ENCODE measurements around the gene C5orf34.
"Not testable (repeated sequence)": the region's sequence is repeated elsewhere in the genome, so short reads cannot be mapped to it uniquely, and the experiment has no call there.

Gene C5orf34, protein sequence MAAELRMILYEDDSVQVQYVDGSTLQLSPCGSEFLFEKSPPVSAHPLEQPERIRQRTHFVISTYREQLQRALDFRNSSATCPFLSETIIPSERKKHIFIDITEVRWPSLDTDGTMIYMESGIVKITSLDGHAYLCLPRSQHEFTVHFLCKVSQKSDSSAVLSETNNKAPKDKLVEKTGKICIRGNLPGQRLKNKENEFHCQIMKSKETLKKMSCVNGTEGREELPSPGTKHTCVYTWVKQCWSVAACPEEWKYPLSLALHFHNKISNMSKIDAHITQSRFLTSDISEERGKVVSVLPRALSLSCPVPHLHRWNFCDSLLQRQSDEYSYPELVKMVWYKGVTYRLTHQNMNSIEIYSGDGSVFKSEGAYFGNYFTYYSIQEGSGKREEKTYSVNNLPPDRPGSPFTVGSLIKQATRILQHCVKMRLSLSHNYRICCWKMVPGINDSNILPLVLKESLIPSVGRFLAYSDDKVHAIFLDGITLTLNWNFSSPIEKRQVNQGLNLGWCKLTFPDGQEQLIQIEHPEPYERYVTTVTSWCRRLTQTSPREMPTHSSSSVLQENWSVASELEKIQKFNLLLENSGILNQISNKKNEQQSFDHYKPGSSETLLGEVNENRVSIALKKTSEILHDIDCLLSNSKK

GRCh38 chr5:43514816-43515677 lies at the start of gene C5orf34:
Gene C5orf34, minus strand, starts transcription at chr5:43515148. Its CDS starts 5,809 bp downstream, at chr5:43509339.
- DNase-seq, result peak; percentile 98

DNA sequence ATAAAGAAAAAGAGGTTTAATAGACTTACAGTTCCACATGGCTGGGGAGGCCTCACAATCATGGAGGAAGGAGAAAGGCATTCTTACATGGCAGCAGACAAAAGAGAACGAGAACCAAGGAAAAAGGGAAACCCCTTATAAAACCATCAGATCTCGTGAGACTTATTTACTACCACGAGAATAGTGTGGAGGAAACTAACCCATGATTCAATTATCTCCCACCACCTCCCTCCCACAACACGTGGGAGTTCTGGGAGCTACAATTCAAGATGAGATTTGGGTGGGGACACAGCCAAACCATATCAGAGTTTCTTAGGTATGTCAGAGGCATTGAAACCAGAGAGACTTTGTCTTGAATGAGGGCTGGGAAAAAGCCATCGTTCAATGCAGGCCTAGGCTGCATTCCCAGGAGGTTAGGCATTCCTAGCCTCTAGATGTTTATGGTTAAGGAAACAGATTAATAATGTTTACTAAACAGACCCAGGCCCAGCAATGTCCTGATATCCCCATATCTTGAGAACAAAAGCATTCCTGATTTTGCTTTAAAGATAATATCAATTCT lies 49.4 kb upstream of the C5orf34 start:
- DNase-seq, result no peak

DNA sequence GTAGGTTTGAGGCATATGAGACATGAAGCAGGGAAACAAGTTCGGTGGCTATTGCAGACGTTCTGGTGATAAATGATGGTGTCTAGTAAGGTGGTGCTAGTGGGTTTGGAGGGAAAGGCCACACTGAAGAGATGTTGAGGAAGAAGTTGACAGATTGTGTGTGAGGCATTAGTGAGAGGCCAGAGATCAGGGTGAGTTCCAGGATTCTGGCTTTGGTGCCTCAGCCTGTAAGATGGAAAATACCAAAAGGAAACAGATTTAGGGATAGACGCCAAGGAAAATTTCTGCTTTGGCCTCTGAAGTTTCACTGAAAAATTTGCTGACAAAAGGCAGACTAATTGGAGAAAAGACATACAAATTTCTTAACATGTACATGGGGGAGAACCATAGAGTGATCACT lies 48.4 kb upstream of the C5orf34 start:
- no peak for DNase-seq

DNA sequence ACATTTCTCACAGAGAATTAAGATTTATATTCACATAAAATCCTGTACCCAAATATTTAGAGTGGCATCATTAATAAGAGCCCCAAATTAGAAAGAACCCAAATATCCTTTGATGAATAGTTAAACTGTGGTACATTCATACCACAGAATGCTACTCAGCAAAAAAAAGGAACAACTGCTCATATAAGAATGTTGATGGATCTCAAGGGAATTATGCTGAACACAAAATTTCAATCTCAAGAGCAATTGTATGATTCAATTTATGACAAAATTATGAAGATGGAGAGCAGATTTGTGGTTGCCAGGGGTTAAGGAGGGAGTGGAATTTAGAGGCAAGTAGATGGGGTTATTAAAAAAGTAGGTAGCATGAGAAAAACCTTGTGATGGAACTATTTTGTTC lies 46.4 kb upstream of the C5orf34 start:
- no peak for DNase-seq

GRCh38 chr5:43560128-43560527 lies 45.2 kb upstream of the C5orf34 start:
- DNase-seq, result no peak

- DNase-seq, result peak; percentile 92
These were observed 42.1 kb upstream of the C5orf34 start, which contains the start of gene PAIP1 for GRCh38 chr5:43556857-43557542. Gene PAIP1, minus strand, starts transcription at chr5:43557077. Its CDS starts 231 bp downstream, at chr5:43556846.

DNA sequence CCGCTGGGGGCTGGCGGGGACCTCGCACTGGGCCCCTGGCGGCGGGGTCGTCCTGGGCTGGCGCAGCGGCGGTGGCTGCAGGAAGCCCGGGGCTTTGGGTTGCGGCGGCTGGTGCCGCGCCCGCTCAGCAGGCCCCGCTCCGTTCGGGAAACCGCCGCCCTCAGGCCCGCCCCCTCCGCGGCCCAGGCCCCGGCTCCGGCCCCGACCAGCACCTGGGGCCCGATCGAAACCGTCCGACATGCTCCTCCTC lies 41.6 kb upstream of the C5orf34 start:
- not testable (repeated sequence) for DNase-seq

- DNase-seq, result peak; percentile 65
These were observed 41.1 kb upstream of the C5orf34 start for GRCh38 chr5:43555895-43556606.

DNA sequence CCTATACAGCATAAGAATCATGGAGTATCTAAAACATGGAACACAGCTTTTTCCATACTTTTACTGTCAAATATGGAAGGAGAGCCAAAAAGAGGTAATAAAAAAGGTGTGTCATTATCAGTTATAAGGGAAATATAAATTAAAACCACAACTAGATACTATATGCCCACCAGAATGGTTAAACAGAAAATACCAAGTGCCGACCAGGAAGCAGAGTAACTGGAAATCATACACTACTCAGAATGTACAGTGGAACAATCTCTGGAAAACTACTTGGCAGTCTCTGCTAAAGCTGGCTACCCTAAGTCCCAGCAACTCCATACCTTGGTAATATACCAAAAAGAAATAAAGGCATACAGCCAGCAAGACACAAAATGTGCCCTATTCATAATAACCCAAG lies 39.5 kb upstream of the C5orf34 start:
- DNase-seq, result no peak

- no peak for DNase-seq
These were observed 38.4 kb upstream of the C5orf34 start for GRCh38 chr5:43553381-43553780.

DNA sequence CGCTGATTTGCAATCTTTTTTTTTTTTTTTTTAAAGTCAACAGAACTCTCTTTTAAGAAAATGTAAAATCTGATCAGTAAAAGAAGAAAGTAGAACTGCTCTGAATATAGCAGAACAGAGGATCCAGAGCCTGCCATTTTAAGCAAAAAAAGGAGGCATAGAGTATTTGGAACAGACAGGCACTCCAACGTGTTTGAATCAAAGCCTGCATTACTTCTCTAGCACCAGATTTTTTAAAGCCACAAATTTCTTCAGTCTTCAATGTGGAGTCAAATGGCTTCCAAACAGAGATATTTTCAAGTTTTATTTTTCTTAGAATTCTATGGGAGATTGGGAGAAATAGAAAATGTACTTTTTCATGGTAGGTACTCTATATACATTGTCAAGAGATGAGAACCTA lies 36.8 kb upstream of the C5orf34 start:
- DNase-seq, result no peak

- DNase-seq, result not testable (repeated sequence)
These were observed 34.3 kb upstream of the C5orf34 start for GRCh38 chr5:43549272-43549671.

DNA sequence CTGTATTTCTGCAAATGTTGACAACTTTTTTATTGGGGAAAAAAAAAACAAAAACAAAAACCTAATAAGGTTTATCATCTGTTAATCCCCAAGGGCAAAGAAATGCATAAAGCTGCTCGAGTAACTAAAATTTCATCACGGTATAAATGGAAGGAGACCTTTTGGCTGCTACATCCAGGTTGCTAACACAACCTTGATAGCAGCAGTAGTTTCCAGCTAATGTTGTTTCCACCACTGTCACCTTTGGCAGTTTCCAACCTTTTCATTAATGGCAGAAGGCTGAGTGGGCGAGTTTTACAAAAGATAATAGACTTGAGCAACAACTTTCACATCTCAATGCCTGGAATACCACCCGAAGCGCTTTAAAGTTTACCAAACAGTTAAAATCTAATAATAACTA lies 33.4 kb upstream of the C5orf34 start:
- DNase-seq, result no peak

GRCh38 chr5:43547532-43547931 lies 32.6 kb upstream of the C5orf34 start:
- DNase-seq, result no peak

DNA sequence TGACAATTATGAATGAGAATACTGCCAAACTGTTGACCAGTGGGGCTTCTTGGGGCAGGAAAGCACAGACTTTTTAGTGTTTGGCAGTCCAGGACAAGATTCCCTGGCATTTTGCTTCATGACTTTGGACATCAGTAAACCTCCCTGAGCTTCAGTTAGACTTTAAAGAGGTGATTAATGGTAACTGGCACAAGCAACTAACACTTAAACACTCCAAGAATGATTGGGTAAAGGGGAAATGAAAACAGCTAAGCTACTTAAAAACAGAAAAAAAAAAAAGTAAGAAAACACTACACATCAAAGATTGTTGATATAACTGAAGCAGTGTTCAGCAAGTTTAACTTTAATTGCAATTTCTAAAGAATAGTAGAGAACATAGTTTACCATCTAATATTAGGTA lies 28.5 kb upstream of the C5orf34 start:
- no peak for DNase-seq

- DNase-seq, result no peak
These were observed 25.8 kb upstream of the C5orf34 start for GRCh38 chr5:43540746-43541145.

- no peak for DNase-seq
These were observed 22.0 kb upstream of the C5orf34 start for GRCh38 chr5:43536972-43537371.

DNA sequence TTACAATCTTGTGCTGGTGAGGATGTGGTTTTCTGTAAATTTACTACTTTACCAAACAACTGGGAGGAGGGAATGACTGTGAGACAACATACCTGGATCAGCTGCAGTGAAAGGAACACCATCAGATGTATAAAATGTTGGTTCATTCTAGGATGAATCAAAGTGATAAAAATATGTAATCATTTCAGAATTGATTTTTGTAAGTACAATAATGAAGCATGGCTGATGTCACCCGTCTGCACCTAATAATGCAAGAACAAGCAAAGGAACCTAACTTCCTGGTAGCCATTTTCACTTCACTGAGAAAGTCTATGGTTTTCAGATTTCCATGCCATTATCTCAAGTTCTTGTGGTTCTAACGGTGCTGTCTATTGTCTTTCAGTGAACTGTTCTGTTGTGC lies 18.7 kb upstream of the C5orf34 start:
- no peak for DNase-seq

- no peak for DNase-seq
These were observed 15.7 kb upstream of the C5orf34 start for GRCh38 chr5:43530648-43531047.

DNA sequence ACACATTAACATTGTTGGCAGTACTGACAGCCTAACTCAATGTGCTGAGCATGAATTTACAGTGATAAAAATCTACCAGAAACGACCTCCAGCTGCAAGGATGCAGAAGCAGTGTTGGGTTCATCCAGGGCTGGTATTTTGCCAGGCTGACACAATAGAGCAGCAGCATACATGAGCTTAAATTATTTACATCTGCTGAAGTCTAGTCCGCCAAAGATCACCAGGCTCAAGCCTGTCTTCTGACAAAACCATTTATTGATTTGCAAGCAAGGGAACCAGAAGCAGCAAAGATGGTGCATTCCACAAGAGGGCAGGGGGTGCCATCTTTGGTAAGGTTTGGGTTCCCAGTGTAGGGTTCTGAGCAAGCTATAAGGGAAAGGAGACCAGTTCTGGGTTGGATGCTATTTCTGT lies 8.7 kb upstream of the C5orf34 start:
- DNase-seq, result no peak

- DNase-seq, result no peak
These were observed 5.7 kb upstream of the C5orf34 start for GRCh38 chr5:43520615-43521014.

DNA sequence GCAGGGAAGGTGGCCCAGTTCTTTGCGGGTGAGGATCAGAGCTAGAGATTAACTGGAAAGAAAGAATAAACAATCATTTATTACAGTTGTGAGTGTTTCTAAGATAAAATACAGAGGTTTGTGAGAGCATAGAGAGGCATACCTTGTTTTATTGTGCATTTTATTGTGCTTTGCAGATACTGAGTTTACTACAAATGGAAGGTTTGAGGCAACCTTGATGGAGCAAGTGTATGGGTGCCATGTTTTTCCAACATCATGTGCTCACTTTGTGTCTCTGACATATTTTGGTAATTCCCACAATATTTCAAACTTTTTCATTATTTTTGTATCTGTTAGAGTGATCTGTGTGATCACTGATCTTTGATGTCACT lies 715 bp upstream of the C5orf34 start:
- no peak for DNase-seq
